HCT116 (cell line): ENCODE results near the gene INSL6. TPM values are rescaled to one million over a fixed set of nuclear protein-coding genes. Genes with fewer than 3 reads are reported as not detected.

Experiments
- ATAC-seq: fragments of 200-7000 bp; cut with Tn5 transposase; 2 replicates; pipeline ENCODE4 v1.9.1; 2020; ENCODE audit warnings: mild to moderate bottlenecking, moderate library complexity
- BruUV-seq: library from RNA; stranded (reverse); fragments of 400-500 nt; replicated peaks from 2 replicates; lab custom pipeline; 2021; lab: Mats Ljungman, UMichigan
- CTCF ChIA-PET: fragments of 300-600 bp; sonication (Branson Sonifier 250); formaldehyde crosslinking; loops from one replicate; lab custom pipeline; 2021; ENCODE audit warnings: antibody characterized with exemption; lab: Charles Lee
- POLR2A ChIA-PET: fragments of 300-600, 350-600 bp; sonication (Branson Sonifier 250); formaldehyde crosslinking; loops from one replicate; lab custom pipeline; 2021; ENCODE audit warnings: antibody characterized with exemption; lab: Charles Lee
- RAD21 ChIA-PET, 2 experiments: fragments of 300-600 bp; sonication (Branson Sonifier 250); formaldehyde crosslinking; loops; one replicate each; lab custom pipeline; 2023; ENCODE audit warnings: low total read pairs in 2 of 2; ENCODE audit not compliant: uncharacterized antibody in 2 of 2, unreplicated experiment in 2 of 2, low non-redundant PET in 1 of 2; lab: Charles Lee
- DNase-seq: peaks from one replicate; pipeline ENCODE4 v3.0.0-alpha.2; 2010; ENCODE audit warnings: low read depth, low spot score
- H2AFZ ChIP-seq: fragments of 200-600 bp; shearing (Covaris generic), sonication (generic); 2 replicates; pipeline ENCODE4 v1.6.1; 2017; ENCODE audit warnings: low read depth, mixed run types, mixed read lengths, antibody characterized with exemption, low read length; ENCODE audit not compliant: poor library complexity, severe bottlenecking
- H3K27ac ChIP-seq: 2 replicates; pipeline ENCODE4 v1.5.1; 2012; ENCODE audit warnings: low read depth, low read length
- H3K27me3 ChIP-seq: fragments of 200-600 bp; sonication (generic); 2 replicates; pipeline ENCODE4 v1.6.1; 2016; ENCODE audit warnings: mixed run types, low read length, mixed read lengths; ENCODE audit not compliant: insufficient read depth
- H3K36me3 ChIP-seq, 2 experiments: fragments of 200-500 bp in 1 of 2; fragments of 200-600 bp in 1 of 2; sonication (Bioruptor generic) in 1 of 2; sonication (generic) in 1 of 2; 2 replicates each; pipeline versions ENCODE4 v1.5.1 to v1.6.1; 2014 to 2016; ENCODE audit warnings: low read length in 2 of 2, inconsistent platforms in 1 of 2, mixed read lengths in 1 of 2, mixed run types in 1 of 2; ENCODE audit not compliant: insufficient read depth in 2 of 2, control insufficient read depth in 1 of 2
- H3K4me1 ChIP-seq, 2 experiments: fragments of 200-600 bp in 1 of 2; sonication (generic) in 1 of 2; 2 replicates each; pipeline versions ENCODE4 v1.5.1 to v1.6.1; 2012 to 2017; ENCODE audit warnings: low read length in 2 of 2, inconsistent platforms in 1 of 2, mild to moderate bottlenecking in 1 of 2, mixed read lengths in 1 of 2, mixed run types in 1 of 2, moderate library complexity in 1 of 2; ENCODE audit not compliant: insufficient read depth in 2 of 2, control insufficient read depth in 1 of 2
- H3K4me2 ChIP-seq: fragments of 200-600 bp; sonication (generic); 2 replicates; pipeline ENCODE4 v1.6.1; 2017; ENCODE audit warnings: mixed run types, low read length, mixed read lengths
- H3K4me3 ChIP-seq, 2 experiments: fragments of 200-600 bp in 1 of 2; sonication (generic) in 1 of 2; replicated peaks in 1 of 2; 2 replicates each; pipeline ENCODE4 v1.5.1; 2011 to 2016; ENCODE audit warnings: low read length in 2 of 2, control low read depth in 1 of 2, low read depth in 1 of 2, mild to moderate bottlenecking in 1 of 2, mixed read lengths in 1 of 2, mixed run types in 1 of 2
- H3K79me2 ChIP-seq: fragments of 200-600 bp; sonication (generic); 2 replicates; pipeline ENCODE4 v1.6.1; 2017; ENCODE audit warnings: mild to moderate bottlenecking, mixed run types, low read length, moderate library complexity, mixed read lengths; ENCODE audit not compliant: insufficient read depth
- H3K9ac ChIP-seq: fragments of 200-600 bp; sonication (generic); 2 replicates; pipeline ENCODE4 v1.6.1; 2016; ENCODE audit warnings: low read length, mixed read lengths
- H3K9me2 ChIP-seq: fragments of 200-600 bp; sonication (generic), shearing (Covaris generic); 2 replicates; pipeline ENCODE4 v1.6.1; 2017; ENCODE audit warnings: mixed run types, mild to moderate bottlenecking, moderate library complexity; ENCODE audit not compliant: insufficient read depth
- H3K9me3 ChIP-seq, 2 experiments: fragments of 200-500 bp in 1 of 2; fragments of 200-600 bp in 1 of 2; sonication (Bioruptor generic) in 1 of 2; sonication (generic) in 1 of 2; 2 replicates each; pipeline ENCODE4 v1.6.1; 2014 to 2017; ENCODE audit warnings: low read length in 2 of 2, mixed read lengths in 2 of 2, inconsistent platforms in 1 of 2, low read depth in 1 of 2, mild to moderate bottlenecking in 1 of 2, mixed run types in 1 of 2, moderate library complexity in 1 of 2; ENCODE audit not compliant: control insufficient read depth in 1 of 2, insufficient read depth in 1 of 2
- H4K20me1 ChIP-seq: fragments of 200-600 bp; sonication (generic), shearing (Covaris generic); 2 replicates; pipeline ENCODE4 v1.6.1; 2017; ENCODE audit warnings: mixed run types, mild to moderate bottlenecking, moderate library complexity; ENCODE audit not compliant: insufficient read depth
- CBX3 ChIP-seq: IDR thresholded peaks from 2 replicates; pipeline ENCODE4 v1.6.1; 2012; ENCODE audit warnings: low read depth
- CEBPB ChIP-seq: IDR thresholded peaks from 2 replicates; pipeline ENCODE4 v1.6.1; 2012; ENCODE audit warnings: low read depth
- CTCF ChIP-seq, 3 experiments: fragments of 200-600 bp in 1 of 3; sonication (generic) in 1 of 3; IDR thresholded peaks in 2 of 3; conservative IDR thresholded peaks in 1 of 3; 2 replicates each; pipeline ENCODE4 v1.5.1; 2012 to 2017; ENCODE audit warnings: low read depth in 2 of 3, low read length in 2 of 3, antibody characterized with exemption in 1 of 3, borderline replicate concordance in 1 of 3, control low read depth in 1 of 3, mild to moderate bottlenecking in 1 of 3, mixed read lengths in 1 of 3, mixed run types in 1 of 3, moderate library complexity in 1 of 3; ENCODE audit not compliant: insufficient read depth in 1 of 3
- EGR1 ChIP-seq: IDR thresholded peaks from 2 replicates; pipeline ENCODE4 v1.6.1; 2012; ENCODE audit warnings: low read depth
- ELF1 ChIP-seq: IDR thresholded peaks from 2 replicates; pipeline ENCODE4 v1.6.1; 2012; ENCODE audit warnings: low read depth, borderline replicate concordance
- EZH2 ChIP-seq: fragments of 200-600 bp; sonication (generic); IDR thresholded peaks from 2 replicates; pipeline ENCODE4 v1.6.1; 2017; ENCODE audit warnings: antibody characterized with exemption, mixed run types
- MAX ChIP-seq: IDR thresholded peaks from 2 replicates; pipeline ENCODE4 v1.6.1; 2012
- POLR2A ChIP-seq: IDR thresholded peaks from 2 replicates; pipeline ENCODE4 v1.7.0; 2011; ENCODE audit warnings: borderline replicate concordance; ENCODE audit not compliant: insufficient read depth, insufficient read length; ENCODE audit errors: extremely low read depth
- RAD21 ChIP-seq: IDR thresholded peaks from 2 replicates; pipeline ENCODE4 v1.6.1; 2012; ENCODE audit warnings: low read depth, mild to moderate bottlenecking
- SIN3A ChIP-seq: IDR thresholded peaks from 2 replicates; pipeline ENCODE4 v1.6.1; 2012; ENCODE audit warnings: low read depth
- YY1 ChIP-seq: IDR thresholded peaks from 2 replicates; pipeline ENCODE4 v1.6.1; 2011; ENCODE audit warnings: low read length, low read depth, moderate library complexity, mild to moderate bottlenecking; ENCODE audit not compliant: insufficient replicate concordance; ENCODE audit errors: extremely low read depth
- ZFX ChIP-seq: fragments of 450-650 bp; IDR thresholded peaks from 2 replicates; pipeline ENCODE4 v1.6.1; 2017
- intact Hi-C: fragments of 100-400 bp; cut with micrococcal nuclease; formaldehyde crosslinking; loops from 2 replicates; pipeline ENCODE4 v1.10.0; 2022
- total RNA-seq: library from RNA; stranded (reverse); gene quantifications from one replicate; pipeline ENCODE4 v1.2.1, GENCODE V29; 2021; ENCODE audit not compliant: unreplicated experiment

INSL6 gene
- total RNA-seq, 1 experiment from 2014 or later, result not detected

- Histone ChIP-seq H3K4me2 (no peak overlapping the region), H3K9ac (no peak overlapping the region), H3K4me3 (no peak overlapping the region), H3K27me3 (no peaks in the 10 kb centered on the region), H3K27ac (no peak overlapping the region), H2AFZ (no peak overlapping the region), H4K20me1 (no peaks in the 10 kb centered on the region), H3K79me2 (no peaks in the 10 kb centered on the region), H3K36me3 (no peaks in the 10 kb centered on the region), H3K9me3 (no peaks in the 10 kb centered on the region), H3K4me1 (no peaks in the 10 kb centered on the region), H3K9me2 (no peaks in the 10 kb centered on the region)
- POLR2A ChIA-PET, result no interaction called here
- RAD21 ChIA-PET, result no interaction called here
- intact Hi-C loops, result no loop called here
- CTCF ChIA-PET, result no interaction called here
- TF ChIP-seq YY1 (no peak), MAX (no peak), ELF1 (no peak), RAD21 (no peak), EGR1 (no peak), POLR2A (no peak), CBX3 (no peak), CTCF (IDR thresholded peaks at IDR 0.05 in 2 of 3, conservative IDR thresholded peaks at IDR 0.05 in 1 of 3; ENCODE audit: borderline replicate concordance in 1 of 3, insufficient read depth in 1 of 3, low read depth in 2 of 3, low read length in 2 of 3) (no peak), SIN3A (no peak), ZFX (no peak), EZH2 (no peak), CEBPB (no peak)
- no peak for DNase-seq
- BruUV-seq, result no TSS peak
- no peak for ATAC-seq
Measured at GRCh38 chr9:5144217-5144616, 41.2 kb downstream of the INSL6 start.
